IMR-90 (cell line): ENCODE measurements around the gene APOL3. TPM values are rescaled to one million over a fixed set of nuclear protein-coding genes. Genes with fewer than 3 reads are reported as not detected.

Experiments
- ATAC-seq: fragments of 200-7000 bp; cut with Tn5 transposase; 2 replicates; pipeline ENCODE4 v1.9.1; 2020; ENCODE audit warnings: low read depth, mild to moderate bottlenecking, moderate library complexity
- BruUV-seq: library from RNA; stranded (reverse); fragments of 400-500 nt; replicated peaks from 2 replicates; lab custom pipeline; 2021; lab: Mats Ljungman, UMichigan
- CTCF ChIA-PET: fragments of 300-600 bp; formaldehyde crosslinking; extraction: SDS; loops from one replicate; lab custom pipeline; 2021; ENCODE audit warnings: antibody characterized with exemption; lab: Yijun Ruan, JAX
- POLR2A ChIA-PET: fragments of 300-600 bp; sonication (Branson Sonifier 250); formaldehyde crosslinking; loops from one replicate; lab custom pipeline; 2022; ENCODE audit warnings: antibody characterized with exemption; ENCODE audit not compliant: unreplicated experiment; lab: Charles Lee
- DNase-seq: peaks from one replicate; pipeline ENCODE4 v3.0.0; 2013
- H2AFZ ChIP-seq: replicated peaks from 2 replicates; pipeline ENCODE3; 2013; ENCODE audit warnings: low read length, mild to moderate bottlenecking; ENCODE audit not compliant: poor library complexity
- H2AK5ac ChIP-seq: 2 replicates; pipeline ENCODE4 v1.6.1; 2013; ENCODE audit warnings: low read depth, low read length, inconsistent platforms
- H2AK9ac ChIP-seq: replicated peaks from 2 replicates; pipeline ENCODE3; 2013; ENCODE audit warnings: mild to moderate bottlenecking, low read depth, low read length, moderate library complexity; ENCODE audit not compliant: poor library complexity
- H2BK120ac ChIP-seq: 2 replicates; pipeline ENCODE4 v1.6.1; 2013; ENCODE audit warnings: low read depth, low read length, inconsistent platforms
- H2BK15ac ChIP-seq: 3 replicates; pipeline ENCODE4 v1.6.1; 2013; ENCODE audit warnings: low read depth, low read length, inconsistent platforms
- H2BK20ac ChIP-seq: 2 replicates; pipeline ENCODE4 v1.6.1; 2013; ENCODE audit warnings: low read depth, mild to moderate bottlenecking, inconsistent platforms, low read length, moderate library complexity
- H2BK5ac ChIP-seq: 2 replicates; pipeline ENCODE4 v1.6.1; 2013; ENCODE audit warnings: mild to moderate bottlenecking, low read depth, low read length, inconsistent platforms; ENCODE audit not compliant: poor library complexity, severe bottlenecking
- H3K14ac ChIP-seq: replicated peaks from 2 replicates; pipeline ENCODE4 v1.6.1; 2013; ENCODE audit warnings: low read depth, low read length, inconsistent platforms
- H3K18ac ChIP-seq: 2 replicates; pipeline ENCODE4 v1.6.1; 2013; ENCODE audit warnings: low read depth, low read length, control low read depth
- H3K23ac ChIP-seq: 2 replicates; pipeline ENCODE4 v1.6.1; 2013; ENCODE audit warnings: low read depth, low read length, inconsistent platforms
- H3K27ac ChIP-seq: 2 replicates; pipeline ENCODE4 v1.5.1; 2013; ENCODE audit warnings: mild to moderate bottlenecking, control low read depth, low read length; ENCODE audit not compliant: insufficient read depth
- H3K27me3 ChIP-seq: 2 replicates; pipeline ENCODE4 v1.6.1; 2013; ENCODE audit warnings: low read length; ENCODE audit not compliant: control insufficient read depth, insufficient read depth
- H3K36me3 ChIP-seq: 2 replicates; pipeline ENCODE4 v1.6.1; 2013; ENCODE audit warnings: low read length, mixed read lengths; ENCODE audit not compliant: control insufficient read depth, insufficient read depth
- H3K4ac ChIP-seq: 2 replicates; pipeline ENCODE4 v1.6.1; 2013; ENCODE audit warnings: low read depth, low read length, inconsistent platforms
- H3K4me1 ChIP-seq: 2 replicates; pipeline ENCODE4 v1.6.1; 2013; ENCODE audit warnings: low read length, mixed read lengths; ENCODE audit not compliant: control insufficient read depth, insufficient read depth
- H3K4me2 ChIP-seq: 2 replicates; pipeline ENCODE4 v1.6.1; 2013; ENCODE audit warnings: low read depth, mild to moderate bottlenecking, control low read depth, low read length, moderate library complexity
- H3K4me3 ChIP-seq: 2 replicates; pipeline ENCODE4 v1.5.1; 2013; ENCODE audit warnings: low read depth, mild to moderate bottlenecking, control low read depth, low read length, moderate library complexity; ENCODE audit not compliant: insufficient read depth
- H3K56ac ChIP-seq: 2 replicates; pipeline ENCODE4 v1.6.1; 2013; ENCODE audit warnings: low read length, inconsistent platforms; ENCODE audit not compliant: insufficient read depth; ENCODE audit errors: extremely low read depth
- H3K79me1 ChIP-seq, 2 experiments: 2 replicates each; pipeline ENCODE4 v1.6.1; 2013; ENCODE audit warnings: low read length in 2 of 2, inconsistent platforms in 1 of 2, low read depth in 1 of 2
- H3K9ac ChIP-seq: 2 replicates; pipeline ENCODE4 v1.6.1; 2013; ENCODE audit warnings: low read depth, low read length, control low read depth
- H3K9me1 ChIP-seq: 2 replicates; pipeline ENCODE4 v1.6.1; 2013; ENCODE audit warnings: low read length, inconsistent platforms; ENCODE audit not compliant: insufficient read depth
- H3K9me3 ChIP-seq: 2 replicates; pipeline ENCODE4 v1.6.1; 2013; ENCODE audit warnings: low read length; ENCODE audit not compliant: control insufficient read depth, insufficient read depth
- H4K20me1 ChIP-seq: 2 replicates; pipeline ENCODE4 v1.6.1; 2013; ENCODE audit warnings: low read length, inconsistent platforms; ENCODE audit not compliant: insufficient read depth
- H4K5ac ChIP-seq: 2 replicates; pipeline ENCODE4 v1.6.1; 2013; ENCODE audit warnings: mild to moderate bottlenecking, low read depth, low read length, control low read depth
- H4K8ac ChIP-seq, 2 experiments: 2 replicates each; pipeline ENCODE4 v1.6.1; 2013; ENCODE audit warnings: low read depth in 2 of 2, low read length in 2 of 2, control low read depth in 1 of 2, inconsistent platforms in 1 of 2
- H4K91ac ChIP-seq: 2 replicates; pipeline ENCODE4 v1.6.1; 2013; ENCODE audit warnings: low read depth, low read length, inconsistent platforms; ENCODE audit not compliant: insufficient read depth
- BHLHE40 ChIP-seq: fragments of 150-350 bp; IDR thresholded peaks from 2 replicates; pipeline ENCODE4 v1.6.1; 2016; ENCODE audit warnings: mild to moderate bottlenecking, low read depth, low read length
- CEBPB ChIP-seq: IDR thresholded peaks from 2 replicates; pipeline ENCODE4 v1.6.1; 2012; ENCODE audit warnings: low read depth, low read length, improper control_type of control experiment
- CHD1 ChIP-seq: IDR thresholded peaks from 2 replicates; pipeline ENCODE4 v1.6.1; 2012; ENCODE audit warnings: low read depth, low read length, improper control_type of control experiment
- ELK1 ChIP-seq: fragments of 150-350 bp; IDR thresholded peaks from 2 replicates; pipeline ENCODE4 v1.6.1; 2016; ENCODE audit warnings: low read depth, mild to moderate bottlenecking, low read length, moderate library complexity, borderline replicate concordance
- FOS ChIP-seq: fragments of 150-350 bp; IDR thresholded peaks from 2 replicates; pipeline ENCODE4 v1.6.1; 2016; ENCODE audit warnings: low read depth, low read length
- MAFK ChIP-seq: IDR thresholded peaks from 2 replicates; pipeline ENCODE4 v1.6.1; 2012; ENCODE audit warnings: low read depth, low read length, improper control_type of control experiment
- MAZ ChIP-seq: IDR thresholded peaks from 2 replicates; pipeline ENCODE4 v1.6.1; 2012; ENCODE audit warnings: low read depth, mild to moderate bottlenecking, low read length, improper control_type of control experiment, moderate library complexity, borderline replicate concordance
- MXI1 ChIP-seq: IDR thresholded peaks from 2 replicates; pipeline ENCODE4 v1.6.1; 2012; ENCODE audit warnings: low read depth, mild to moderate bottlenecking, low read length, moderate library complexity, borderline replicate concordance
- NFE2L2 ChIP-seq: fragments of 150-350 bp; IDR thresholded peaks from 2 replicates; pipeline ENCODE4 v1.6.1; 2016; ENCODE audit warnings: low read depth, mild to moderate bottlenecking, low read length
- POLR2A ChIP-seq: IDR thresholded peaks from 2 replicates; pipeline ENCODE4 v1.6.1; 2012; ENCODE audit warnings: mild to moderate bottlenecking, low read depth, low read length
- RAD21 ChIP-seq: IDR thresholded peaks from 2 replicates; pipeline ENCODE4 v1.6.1; 2012; ENCODE audit warnings: low read length, improper control_type of control experiment
- RCOR1 ChIP-seq: IDR thresholded peaks from 2 replicates; pipeline ENCODE4 v1.6.1; 2012; ENCODE audit warnings: mild to moderate bottlenecking, low read length, improper control_type of control experiment; ENCODE audit not compliant: insufficient replicate concordance
- RFX5 ChIP-seq: IDR thresholded peaks from 2 replicates; pipeline ENCODE4 v1.8.0; 2012; ENCODE audit warnings: low read depth, mild to moderate bottlenecking, low read length, moderate library complexity
- SMC3 ChIP-seq: fragments of 150-350 bp; IDR thresholded peaks from 2 replicates; pipeline ENCODE4 v1.6.1; 2016; ENCODE audit warnings: low read depth, mild to moderate bottlenecking, antibody characterized with exemption, low read length, moderate library complexity
- USF2 ChIP-seq: fragments of 150-350 bp; IDR thresholded peaks from 2 replicates; pipeline ENCODE4 v1.6.1; 2017; ENCODE audit warnings: mild to moderate bottlenecking, antibody characterized with exemption, low read length, low read depth
- WGBS, 2 experiments: methylation state at CpG; one replicate each; pipeline versions ENCODE4 v1.1.5 to v1.1.7; 2013; ENCODE audit warnings: missing lambda C conversion rate in 2 of 2; ENCODE audit not compliant: insufficient read length in 1 of 2; ENCODE audit errors: extremely low coverage in 2 of 2; 5-methylcytosine and 5-hydroxymethylcytosine counted together
- dilution Hi-C: fragments of 300-500 bp; cut with HindIII; formaldehyde crosslinking; loops from one replicate; pipeline ENCODE4 v1.14.3; 2018; ENCODE audit warnings: low sequenced_read_pairs; ENCODE audit not compliant: unreplicated experiment
- in situ Hi-C: fragments of 300-500 bp; cut with MboI; formaldehyde crosslinking; loops from 3 replicates; pipeline ENCODE4 v1.14.3; 2019; ENCODE audit warnings: low sequenced_read_pairs, inconsistent platforms, mixed read lengths
- intact Hi-C: fragments of 100-400 bp; cut with micrococcal nuclease; formaldehyde crosslinking; loops from 2 replicates; pipeline ENCODE4 v1.10.0; 2022
- polyA plus RNA-seq, 3 experiments: library from polyadenylated mRNA; depleted of rRNA; stranded (reverse); fragments of >200 nt; gene quantifications; 2 replicates each; pipeline ENCODE4 v1.2.3, GENCODE V29; 2012; ENCODE audit warnings: low replicate concordance in 1 of 3
- total RNA-seq: library from RNA; depleted of rRNA; stranded (reverse); fragments of >200 nt; gene quantifications from 2 replicates; pipeline ENCODE4 v1.2.3, GENCODE V29; 2012

Gene APOL3
- total and polyA plus RNA-seq, 2 of the 4 experiments (the other 2 are of a cell fraction): 1.4 to 2.3 TPM

DNA sequence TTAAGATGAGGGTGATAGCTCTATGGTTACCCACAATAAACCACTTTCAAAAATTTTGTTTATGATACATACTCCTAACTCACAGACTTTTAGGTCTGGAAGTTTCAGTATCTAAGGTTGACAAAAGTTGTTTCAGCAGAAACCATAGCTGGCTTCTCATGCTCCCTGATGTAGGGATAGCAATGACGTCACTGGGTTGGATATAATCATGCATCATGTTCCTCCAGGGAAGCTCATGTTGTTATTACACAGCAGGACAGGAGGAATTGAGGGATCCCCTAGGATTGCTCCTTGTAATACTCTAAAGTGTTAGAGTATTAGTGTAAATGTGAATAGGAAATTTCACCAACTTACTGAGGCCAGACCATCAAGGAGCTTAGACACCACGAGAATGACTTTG lies 23.6 kb downstream of the APOL3 start:
- Histone ChIP-seq H3K56ac (no peak overlapping the region), H2AK5ac (no peak overlapping the region), H3K4me1 (peaks cover 2% of the 10 kb centered on the region; the same call in 1 of the 2 replicates), H3K4me2 (no peak overlapping the region), H3K18ac (no peak overlapping the region), H3K9ac (no peak overlapping the region), H4K5ac (no peak overlapping the region), H4K91ac (no peak overlapping the region), H4K8ac (no peak overlapping the region), H2BK20ac (no peak overlapping the region), H3K9me1 (peaks cover 16% of the 10 kb centered on the region), H2BK120ac (no peak overlapping the region), H3K4ac (0 out of 2 replicates have a peak overlapping the region, but pooled peaks have one; percentile 18), H3K27me3 (peaks cover 20% of the 10 kb centered on the region), H3K14ac (peak overlapping the region; percentile 55; the same call in 1 of the 2 replicates), H2BK15ac (no peak overlapping the region), H3K9me3 (no peaks in the 10 kb centered on the region), H3K4me3 (no peak overlapping the region), H3K79me1 (no peaks in the 10 kb centered on the region), H3K27ac (no peak overlapping the region), H3K23ac (no peak overlapping the region; the same call in 1 of the 2 replicates), H2AFZ (no peak overlapping the region), H3K36me3 (no peaks in the 10 kb centered on the region), H2BK5ac (peak overlapping the region; percentile 71), H2AK9ac (no peak overlapping the region), H4K20me1 (no peaks in the 10 kb centered on the region)
- dilution Hi-C loops: no loop called here
- CTCF ChIA-PET: interaction anchor here (0.6 kb wide), 1 partner anchor 681 kb away, joined by 7 read pairs; no protein-coding TSS in a partner anchor
- no peak for TF ChIP-seq ELK1
- no peak for TF ChIP-seq FOS
- no peak for TF ChIP-seq POLR2A
- no peak for TF ChIP-seq NFE2L2
- no peak for TF ChIP-seq RAD21
- no peak for TF ChIP-seq BHLHE40
- TF ChIP-seq MXI1: no peak
- no peak for TF ChIP-seq RFX5
- TF ChIP-seq MAZ: no peak
- no peak for TF ChIP-seq SMC3
- TF ChIP-seq MAFK: no peak
- TF ChIP-seq USF2: no peak
- no peak for TF ChIP-seq RCOR1
- no peak for TF ChIP-seq CHD1
- TF ChIP-seq CEBPB: no peak
- intact Hi-C loops: no loop called here
- in situ Hi-C loops: no loop called here
- DNase-seq: peak; percentile 68
- WGBS, 2 experiments: no CpG with 5 or more reads among the region's 2 CpGs
- ATAC-seq: peak; percentile 48
- POLR2A ChIA-PET: no interaction called here
- no TSS peak for BruUV-seq
